Heart right ventricle (tissue), 16 donors: Measurements from ENCODE around the gene ZNF227. TPM values are rescaled to one million over a fixed set of nuclear protein-coding genes. Genes with fewer than 3 reads are reported as not detected.

Experiments used
- ATAC-seq, 8 donors: fragments of 200-7000 bp; cut with Tn5 transposase; one replicate each; pipeline ENCODE4 v1.9.1; 2020; ENCODE audit warnings: mild to moderate bottlenecking in 8 of 8, moderate library complexity in 8 of 8, moderate number of reproducible peaks in 1 of 8
- DNase-seq, 2 donors: peaks; one replicate each; pipeline ENCODE4 v3.0.0-alpha.2; 2020
- H3K27ac ChIP-seq, 10 donors: fragments of 200-600 bp; sonication (generic) in 2 of 10; one replicate each; pipeline versions ENCODE4 v1.5.0 to v1.8.0; 2020 to 2022; ENCODE audit warnings: mild to moderate bottlenecking in 3 of 10
- H3K27me3 ChIP-seq, 7 donors: fragments of 200-600 bp; one replicate each; pipeline ENCODE4 v1.8.0; 2021 to 2022; ENCODE audit warnings: mild to moderate bottlenecking in 2 of 7
- H3K36me3 ChIP-seq, 9 donors: fragments of 200-600 bp; sonication (generic) in 1 of 9; one replicate each; pipeline versions ENCODE4 v1.5.0 to v1.8.0; 2020 to 2022; ENCODE audit warnings: mild to moderate bottlenecking in 2 of 9
- H3K4me1 ChIP-seq, 9 donors: fragments of 200-600 bp; sonication (generic) in 1 of 9; one replicate each; pipeline versions ENCODE4 v1.5.0 to v1.8.0; 2020 to 2022; ENCODE audit warnings: mild to moderate bottlenecking in 4 of 9
- H3K4me3 ChIP-seq, 10 donors: fragments of 200-600 bp; sonication (generic) in 2 of 10; one replicate each; pipeline versions ENCODE4 v1.5.0 to v1.8.0; 2020 to 2022; ENCODE audit warnings: mild to moderate bottlenecking in 7 of 10, moderate library complexity in 2 of 10
- H3K9me3 ChIP-seq, 11 donors: fragments of 200-600 bp in 10 of 11; sonication (generic) in 2 of 11; one replicate each; pipeline versions ENCODE4 v1.5.0 to v1.8.0; 2013 to 2022; ENCODE audit warnings: mild to moderate bottlenecking in 2 of 11, control low read depth in 1 of 11, moderate library complexity in 1 of 11
- WGBS, 2 donors: extraction: QIAGEN DNeasy Blood & Tissue Kit; methylation state at CpG; one replicate each; pipeline ENCODE4 v1.1.7; 2013; ENCODE audit warnings: inconsistent platforms in 1 of 2; 5-methylcytosine and 5-hydroxymethylcytosine counted together
- intact Hi-C, 10 donors: fragments of 100-400 bp; cut with DNase I; formaldehyde crosslinking; loops; one replicate each; pipeline versions ENCODE4 v1.11.1 to v1.14.2; 2022
- polyA plus RNA-seq, 2 donors: library from polyadenylated mRNA; stranded (reverse); fragments of 200-250 nt; gene quantifications; one replicate each; pipeline ENCODE4 v1.2.3, GENCODE V29; 2013
- total RNA-seq, 10 donors: library from RNA; stranded (reverse); fragmentation: NEBNext Ultra II Directional in 3 of 10; extraction: Animal tissue kit (Norgen Biotek cat#: 25700) in 3 of 10; gene quantifications; one replicate each; pipeline versions ENCODE4 v1.2.1 to v1.2.4, GENCODE V29; 2021 to 2023
- TF ChIP-seq, protein P1 (sequence below), 9 donors: fragments of 200-600 bp; sonication (generic) in 2 of 9; IDR thresholded peaks; one replicate each; pipeline versions ENCODE4 v1.5.0 to v1.8.0; 2021 to 2022; ENCODE audit warnings: antibody characterized with exemption in 9 of 9, mild to moderate bottlenecking in 5 of 9, moderate library complexity in 1 of 9
- donor health status: Arrhythmogenic right ventricular cardiomyopathy.
- donor health status: ischemic (EF 13 %, LVEDD 7.1; RV severe dilation, severe dysfunction).
- donor health status: healthy with polysubstance abuse.
- donor health status: DM: no; HTN: yes; CAD: no.
- donor health status: DM: no; HTN: no; CAD: no.
- donor health status: ischemic (EF 25% LVEDD 6.9; RV normal size, moderate dysfunction).
- donor health status: ischemic (EF 25% LVEDD 5.7; RV mildly dilated, moderate dysfunction).
- donor health status: healthy.
- donor health status: DM: yes; HTN: yes; CAD: no.
- donor health status: Ischemic cardiomyopathy.
- donor health status: ischemic (EF 35%, LVEDD 5.7; RV mildly dilated, moderate dysfunction).
- donor health status: nonischemic (EF 11% LVEDD 7.7; RV severe dilation, severe dysfunction).
- donor health status: DM: yes; HTN: yes; CAD: no.
- donor health status: PGD.
- donor health status: ischemic (EF 29% LVEDD 5.4; RV normal size, mild dysfunction).
- donor health status: nonischemic (EF 23%, LVEDD 6.1; RV moderate dilation, normal function).

Gene ZNF227
- total and polyA plus RNA-seq, 12 donors, result 4.0 to 18.1 (median 12.5) TPM

DNA sequence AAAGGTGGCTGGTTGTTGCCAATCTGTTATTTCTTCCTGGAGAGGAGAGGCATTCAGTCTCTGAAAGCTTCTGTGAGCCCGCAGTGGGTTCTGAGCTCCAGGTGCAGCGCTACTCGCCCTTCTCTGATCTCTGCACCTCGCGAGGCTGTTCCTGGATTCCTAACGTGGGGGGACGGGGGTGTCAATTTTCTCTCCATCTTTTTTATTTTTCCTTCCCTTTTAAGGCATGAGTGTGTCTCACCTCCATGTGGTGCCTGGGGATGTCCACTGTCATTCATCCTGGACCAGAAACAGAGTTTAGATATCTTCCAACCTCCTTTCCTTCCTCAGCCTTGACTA, 48.0 kb downstream of the ZNF227 start:
- Histone ChIP-seq H3K4me1 (peaks cover 0 to 5% (median 0%) of the 10 kb centered on the region in 9 donors), H3K27me3 (no peaks in the 10 kb centered on the region), H3K4me3 (peak overlapping the region in 9 of 10 donors; percentile 28 to 63 (median 58)), H3K27ac (peak overlapping the region in 9 of 10 donors; percentile 52 to 84 (median 64)), H3K36me3 (peaks cover 0 to 8% (median 0%) of the 10 kb centered on the region in 9 donors), H3K9me3 (peaks cover 0 to 95% (median 38%) of the 10 kb centered on the region in 11 donors)
- DNase-seq, result no peak
- WGBS, 2 donors, result 10 to 14% methylated on average over 7 of the region's 7 CpGs
- peak in 6 of 8 donors; percentile 25 to 67 (median 51) for ATAC-seq
- TF ChIP-seq, protein P1, sequence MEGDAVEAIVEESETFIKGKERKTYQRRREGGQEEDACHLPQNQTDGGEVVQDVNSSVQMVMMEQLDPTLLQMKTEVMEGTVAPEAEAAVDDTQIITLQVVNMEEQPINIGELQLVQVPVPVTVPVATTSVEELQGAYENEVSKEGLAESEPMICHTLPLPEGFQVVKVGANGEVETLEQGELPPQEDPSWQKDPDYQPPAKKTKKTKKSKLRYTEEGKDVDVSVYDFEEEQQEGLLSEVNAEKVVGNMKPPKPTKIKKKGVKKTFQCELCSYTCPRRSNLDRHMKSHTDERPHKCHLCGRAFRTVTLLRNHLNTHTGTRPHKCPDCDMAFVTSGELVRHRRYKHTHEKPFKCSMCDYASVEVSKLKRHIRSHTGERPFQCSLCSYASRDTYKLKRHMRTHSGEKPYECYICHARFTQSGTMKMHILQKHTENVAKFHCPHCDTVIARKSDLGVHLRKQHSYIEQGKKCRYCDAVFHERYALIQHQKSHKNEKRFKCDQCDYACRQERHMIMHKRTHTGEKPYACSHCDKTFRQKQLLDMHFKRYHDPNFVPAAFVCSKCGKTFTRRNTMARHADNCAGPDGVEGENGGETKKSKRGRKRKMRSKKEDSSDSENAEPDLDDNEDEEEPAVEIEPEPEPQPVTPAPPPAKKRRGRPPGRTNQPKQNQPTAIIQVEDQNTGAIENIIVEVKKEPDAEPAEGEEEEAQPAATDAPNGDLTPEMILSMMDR (IDR thresholded peaks at IDR 0.05), result no peak
- intact Hi-C loops, result no loop called here

DNA sequence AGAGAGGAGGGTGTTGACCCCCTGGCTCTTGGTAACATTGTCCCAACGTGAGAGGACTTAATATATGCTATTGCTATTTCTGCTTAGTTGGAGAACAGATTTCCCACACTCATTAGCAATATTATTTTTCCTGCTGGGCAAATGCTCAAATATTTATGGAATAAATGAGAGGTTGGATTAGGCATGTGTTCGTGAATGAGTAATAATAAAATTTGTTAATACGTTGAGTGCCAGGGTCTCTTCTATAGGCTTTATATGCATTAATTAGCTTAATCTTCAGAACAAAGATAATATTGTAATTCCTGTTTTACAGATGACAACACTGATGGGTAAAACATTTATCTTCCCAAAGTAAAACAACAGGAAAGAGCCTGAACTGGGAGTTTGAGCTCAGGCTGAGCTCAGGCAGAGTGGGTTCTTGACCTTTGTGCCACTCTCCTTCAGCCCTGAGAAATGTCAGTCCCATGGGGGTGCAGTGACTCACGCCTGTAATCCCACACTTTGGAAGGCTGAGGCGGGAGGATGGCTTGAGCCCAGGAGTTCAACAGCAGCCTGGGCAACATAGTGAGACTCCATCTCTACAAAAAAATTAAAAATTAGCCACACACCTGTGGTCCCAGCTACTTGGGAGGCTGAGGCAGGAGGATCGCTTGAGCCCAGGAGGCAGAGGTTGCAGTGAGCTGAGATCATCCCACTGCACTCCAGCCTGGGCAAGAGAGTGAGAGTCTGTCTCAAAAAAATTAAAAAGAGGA, 48.5 kb downstream of the ZNF227 start:
- H3K27ac ChIP-seq, result no peak overlapping the region
- peaks cover 0 to 5% (median 0%) of the 10 kb centered on the region in 9 donors for H3K4me1 ChIP-seq
- peak overlapping the region in 4 of 10 donors; percentile 58 to 60 (median 59) for H3K4me3 ChIP-seq
- TF ChIP-seq, protein P1 (IDR thresholded peaks at IDR 0.05), result no peak
- 66 to 68% methylated on average over 6 of the region's 6 CpGs for WGBS, 2 donors
- peaks cover 0 to 14% (median under 1%) of the 10 kb centered on the region in 9 donors for H3K36me3 ChIP-seq
- no peaks in the 10 kb centered on the region for H3K27me3 ChIP-seq
- intact Hi-C loops, result no loop called here
- H3K9me3 ChIP-seq, result peaks cover 0 to 95% (median 32%) of the 10 kb centered on the region in 11 donors
- DNase-seq (no peak), ATAC-seq (no peak)

DNA sequence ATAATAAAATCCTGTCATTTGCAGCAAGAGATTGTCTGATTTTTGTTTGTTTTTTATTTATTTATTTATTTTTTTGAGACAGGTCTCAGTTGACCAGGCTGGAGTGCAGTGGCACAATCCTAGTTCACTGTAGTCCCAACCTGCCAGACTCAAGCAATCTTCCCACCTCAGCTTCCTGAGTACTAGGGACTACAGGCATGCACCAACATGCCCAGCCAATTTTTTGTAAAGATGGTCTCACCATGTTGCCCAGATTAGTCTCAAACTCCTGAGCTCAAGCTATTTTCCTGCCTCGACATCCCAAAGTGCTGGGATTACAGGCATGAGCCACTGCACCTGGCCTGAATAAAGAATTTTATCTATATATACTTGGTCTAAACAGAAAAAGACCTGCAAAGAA, 65.0 kb downstream of the ZNF227 start:
- 96 to 98% methylated on average over 1 of the region's 1 CpG for WGBS, 2 donors
- Histone ChIP-seq H3K4me3 (no peak overlapping the region), H3K36me3 (peaks cover 0 to 39% (median 18%) of the 10 kb centered on the region in 9 donors), H3K4me1 (no peaks in the 10 kb centered on the region), H3K9me3 (peaks cover 0 to 99% (median 36%) of the 10 kb centered on the region in 11 donors), H3K27ac (no peak overlapping the region), H3K27me3 (no peaks in the 10 kb centered on the region)
- ATAC-seq (no peak), DNase-seq (no peak)
- intact Hi-C loops, result no loop called here
- TF ChIP-seq, protein P1 (IDR thresholded peaks at IDR 0.05), result no peak

DNA sequence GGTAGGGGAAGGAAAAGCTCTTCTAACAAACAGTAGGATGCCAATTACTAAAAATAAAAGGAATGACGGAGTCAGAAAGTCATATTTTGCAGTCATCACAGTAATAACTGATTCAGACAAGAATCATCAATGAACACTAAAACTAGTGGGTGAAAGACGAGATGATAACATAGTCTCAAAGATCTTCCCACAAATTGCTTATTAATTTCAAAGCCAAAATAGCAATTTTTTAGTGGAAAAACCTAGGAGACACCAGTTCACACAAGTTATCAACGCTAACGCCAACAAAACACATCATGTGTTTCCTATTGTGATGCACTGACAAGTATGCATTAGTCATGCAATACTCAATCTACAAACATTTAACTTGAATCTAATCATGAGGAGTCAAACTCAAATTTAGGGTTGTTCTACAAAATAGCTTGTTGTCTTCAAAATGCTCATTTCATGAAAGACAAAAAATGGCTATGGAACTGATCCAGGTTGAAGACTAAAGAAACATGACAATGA, 65.9 kb downstream of the ZNF227 start:
- ATAC-seq (no peak), DNase-seq (no peak)
- Histone ChIP-seq H3K4me1 (no peaks in the 10 kb centered on the region), H3K27me3 (no peaks in the 10 kb centered on the region), H3K36me3 (peaks cover 0 to 38% (median 16%) of the 10 kb centered on the region in 9 donors), H3K9me3 (peaks cover 0 to 100% (median 32%) of the 10 kb centered on the region in 11 donors), H3K27ac (no peak overlapping the region), H3K4me3 (no peak overlapping the region)
- 91 to 98% methylated on average over 4 of the region's 4 CpGs for WGBS, 2 donors
- intact Hi-C loops, result no loop called here
- TF ChIP-seq, protein P1 (IDR thresholded peaks at IDR 0.05), result no peak
